Lower leg skin (tissue), 4 donors: ENCODE results near the gene ZHX3. TPM values are rescaled to one million over a fixed set of nuclear protein-coding genes. Genes with fewer than 3 reads are reported as not detected.
A peak's percentile ranks its signal among the peaks of the same experiment; 100 is the strongest.

ENCODE experiments used
- DNase-seq, 2 donors: peaks; one replicate each; pipeline ENCODE4 v3.0.0-alpha.2; 2019; ENCODE audit warnings: low spot score in 2 of 2
- H3K4me3 ChIP-seq: fragments of 200-600 bp; sonication (generic); 2 replicates; pipeline ENCODE4 v1.5.1; 2017; ENCODE audit warnings: mild to moderate bottlenecking, low read depth; ENCODE audit not compliant: poor library complexity, severe bottlenecking
- CTCF ChIP-seq, 3 donors: fragments of 450-650 bp; IDR thresholded peaks; one replicate each; pipeline ENCODE4 v1.5.1; 2016; ENCODE audit warnings: antibody characterized with exemption in 3 of 3, mild to moderate bottlenecking in 3 of 3, moderate library complexity in 2 of 3
- POLR2A ChIP-seq, 2 donors: fragments of 450-650 bp; IDR thresholded peaks; one replicate each; pipeline ENCODE4 v1.6.1; 2016 to 2017; ENCODE audit warnings: antibody characterized with exemption in 2 of 2, mild to moderate bottlenecking in 1 of 2, moderate library complexity in 1 of 2
- WGBS, 2 donors: methylation state at CpG; one replicate each; pipeline ENCODE4 v1.1.5; 2018; 5-methylcytosine and 5-hydroxymethylcytosine counted together
- intact Hi-C: fragments of 100-400 bp; cut with DNase I; formaldehyde crosslinking; loops from one replicate; pipeline ENCODE4 v1.15.0; 2023; ENCODE audit warnings: low total_unique reads
- total RNA-seq, 4 donors: library from RNA; depleted of rRNA; stranded (reverse); fragments of >200 nt; gene quantifications; one replicate each; pipeline ENCODE4 v1.1.0, GENCODE V29; 2016

Gene ZHX3
- total RNA-seq, 4 donors from 2014 or later, result 19.3 to 33.1 (median 25.5) TPM

GRCh38 chr20:41174782-41175181 is 142.7 kb downstream of the ZHX3 start:
- TF ChIP-seq POLR2A (IDR thresholded peaks at IDR 0.05) (no peak), CTCF (IDR thresholded peaks at IDR 0.05) (no peak)
- peak; percentile 13 to 64 for DNase-seq
- WGBS, 2 donors, result 39 to 69% methylated on average over 2 of the region's 2 CpGs
- H3K4me3 ChIP-seq, result no peak overlapping the region
- intact Hi-C loops, result loop anchor here (5.0 to 10.0 kb wide), 2 partner anchors 70 to 168 kb away; partner anchors contain the start of gene LPIN3

GRCh38 chr20:41174373-41174772 is 143.2 kb downstream of the ZHX3 start:
- peak; percentile 10 to 59 for DNase-seq
- no peak overlapping the region for H3K4me3 ChIP-seq
- intact Hi-C loops, result loop anchor here (5.0 to 10.0 kb wide), 2 partner anchors 70 to 168 kb away; partner anchors contain the start of gene LPIN3
- no peak for TF ChIP-seq CTCF (IDR thresholded peaks at IDR 0.05)
- TF ChIP-seq POLR2A (IDR thresholded peaks at IDR 0.05), result no peak
- 90 to 96% methylated on average over 10 of the region's 10 CpGs for WGBS, 2 donors

GRCh38 chr20:41173791-41174341 is 143.7 kb downstream of the ZHX3 start:
- intact Hi-C loops, result loop anchor here (5.0 to 10.0 kb wide), 2 partner anchors 71 to 168 kb away; partner anchors contain the start of gene LPIN3
- H3K4me3 ChIP-seq, result no peak overlapping the region
- no peak for TF ChIP-seq POLR2A (IDR thresholded peaks at IDR 0.05)
- no peak for TF ChIP-seq CTCF (IDR thresholded peaks at IDR 0.05)
- 83 to 88% methylated on average over 13 of the region's 13 CpGs for WGBS, 2 donors
- DNase-seq, result peak in 1 of 2 donors; percentile 78

- WGBS, 2 donors, result 20 to 21% methylated on average over 8 to 9 of the region's 9 CpGs
- peak; percentile 84 to 98 for DNase-seq
- peak in 1 of 3 donors; percentile 90 for TF ChIP-seq CTCF (IDR thresholded peaks at IDR 0.05)
- TF ChIP-seq POLR2A (IDR thresholded peaks at IDR 0.05), result no peak
- no peak overlapping the region for H3K4me3 ChIP-seq
- intact Hi-C loops, result loop anchor here (5.0 to 10.0 kb wide), 2 partner anchors 72 to 169 kb away; partner anchors contain the start of gene LPIN3
These were observed 144.3 kb downstream of the ZHX3 start for GRCh38 chr20:41173161-41173721.

- intact Hi-C loops, result loop anchor here (5.0 to 10.0 kb wide), 2 partner anchors 72 to 170 kb away; partner anchors contain the start of gene LPIN3
- peak in 1 of 2 donors; percentile 87 for DNase-seq
- TF ChIP-seq CTCF (IDR thresholded peaks at IDR 0.05) (no peak), POLR2A (IDR thresholded peaks at IDR 0.05) (no peak)
- 53 to 62% methylated on average over 18 of the region's 18 CpGs for WGBS, 2 donors
- no peak overlapping the region for H3K4me3 ChIP-seq
These were observed 145.0 kb downstream of the ZHX3 start for GRCh38 chr20:41172296-41173140.
